Activated CD8-positive, alpha-beta memory T cell treated with anti-CD3 and anti-CD28 coated beads, Interleukin-2, amount 50 U/mL, for 1 hour (primary cell): Measurements from ENCODE around the gene NDUFS6.
"Not testable (repeated sequence)": the region's sequence is repeated elsewhere in the genome, so short reads cannot be mapped to it uniquely, and the experiment has no call there.

Source experiments
- DNase-seq: peaks from one replicate; pipeline ENCODE4 v3.0.0-alpha.2; 2020; ENCODE audit errors: extremely low read depth

Gene NDUFS6

DNA sequence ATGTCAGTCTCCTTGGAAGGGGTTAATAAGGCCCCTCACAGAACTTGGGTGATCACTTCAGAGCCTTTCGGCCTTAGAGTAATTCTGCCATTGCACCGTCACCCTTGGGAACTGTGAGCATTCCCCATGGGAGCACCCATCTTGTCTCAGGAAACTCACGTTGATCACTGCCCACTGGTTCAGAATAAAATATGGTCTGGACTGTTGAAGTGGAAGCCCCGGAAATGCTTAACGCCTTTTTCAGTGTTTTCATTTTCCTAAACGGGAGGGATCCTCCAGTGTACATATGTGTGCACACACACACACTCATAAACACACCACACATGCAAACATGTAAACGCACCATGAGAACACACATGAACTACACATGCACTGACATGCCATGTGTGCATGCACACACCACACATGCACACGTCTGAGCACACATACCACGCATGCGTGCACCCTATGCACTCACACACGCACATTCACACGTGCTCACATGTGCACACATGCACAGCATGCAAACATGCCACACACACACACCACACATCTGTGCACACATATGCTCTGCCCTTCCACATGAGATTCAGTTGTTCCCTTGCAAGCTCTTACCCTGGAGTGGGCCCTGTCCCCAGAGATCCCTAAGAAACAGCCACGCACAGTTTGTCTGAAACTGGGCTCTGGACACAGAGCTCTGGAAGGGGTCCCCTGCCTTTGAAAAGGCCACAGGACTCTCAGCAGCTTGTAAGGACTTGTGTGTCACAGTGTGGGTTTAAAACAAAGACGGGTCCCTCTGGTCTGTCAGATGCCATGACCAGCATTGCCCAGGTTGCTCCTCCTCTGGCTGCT, 18.6 kb upstream of the NDUFS6 start:
- DNase-seq = no peak

DNA sequence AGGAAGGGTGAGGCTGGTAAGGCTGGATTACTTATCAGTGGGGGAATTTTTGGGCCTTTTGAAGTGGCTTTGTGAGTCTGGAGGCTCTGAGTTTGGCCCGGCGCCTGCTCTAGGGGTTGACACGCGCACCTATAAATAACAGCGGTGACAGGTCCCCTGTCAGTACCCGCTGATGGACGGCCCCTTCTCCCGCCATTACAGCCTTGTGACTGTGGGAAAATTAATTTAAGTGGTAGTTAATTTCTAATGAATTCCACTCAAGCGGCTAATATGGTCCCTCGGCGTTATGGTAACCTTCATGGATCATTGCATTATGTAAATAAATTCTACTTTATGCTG, 18.0 kb upstream of the NDUFS6 start:
- no peak for DNase-seq

DNA sequence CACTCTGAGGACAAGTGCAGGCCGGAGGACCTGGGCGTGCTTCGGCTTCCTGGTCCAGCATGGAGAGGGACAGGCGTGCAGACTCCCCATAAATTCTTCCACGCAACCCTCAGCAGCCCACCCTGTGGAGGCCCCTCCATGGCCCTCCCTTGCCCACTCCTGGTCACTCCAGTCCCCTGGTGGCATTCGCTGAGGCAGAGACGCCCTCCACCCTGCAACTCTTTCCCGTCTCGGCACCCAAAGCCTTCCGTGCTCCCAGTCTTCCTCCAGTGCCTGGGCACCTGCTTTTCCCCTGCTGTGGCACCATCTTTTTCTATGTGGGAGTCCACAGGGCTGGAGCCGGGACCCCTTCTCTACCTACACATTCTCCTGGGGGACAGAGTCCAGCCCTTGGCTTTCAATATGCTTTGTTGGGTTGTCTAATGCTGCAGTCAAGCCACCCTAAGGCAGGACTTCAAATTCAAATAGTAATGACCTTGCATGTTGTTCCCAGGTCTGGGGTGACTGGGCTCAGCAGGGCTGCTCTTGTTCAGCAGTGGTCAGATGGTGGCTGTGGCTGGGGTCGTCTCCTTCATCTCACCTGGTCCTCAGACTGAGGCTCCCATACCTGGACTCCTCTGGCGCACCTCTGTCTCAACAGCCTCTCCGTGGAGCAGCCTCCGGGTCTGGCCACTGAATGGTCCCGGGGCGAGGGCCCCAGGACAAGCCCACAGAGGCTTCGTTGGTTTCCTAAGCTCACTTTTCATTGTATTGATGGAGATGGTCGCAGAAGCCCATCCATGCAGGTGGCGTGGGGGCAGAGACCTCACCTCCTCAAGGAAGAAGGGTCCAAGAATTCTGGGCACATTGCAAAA, 16.8 kb upstream of the NDUFS6 start:
- no peak for DNase-seq

DNA sequence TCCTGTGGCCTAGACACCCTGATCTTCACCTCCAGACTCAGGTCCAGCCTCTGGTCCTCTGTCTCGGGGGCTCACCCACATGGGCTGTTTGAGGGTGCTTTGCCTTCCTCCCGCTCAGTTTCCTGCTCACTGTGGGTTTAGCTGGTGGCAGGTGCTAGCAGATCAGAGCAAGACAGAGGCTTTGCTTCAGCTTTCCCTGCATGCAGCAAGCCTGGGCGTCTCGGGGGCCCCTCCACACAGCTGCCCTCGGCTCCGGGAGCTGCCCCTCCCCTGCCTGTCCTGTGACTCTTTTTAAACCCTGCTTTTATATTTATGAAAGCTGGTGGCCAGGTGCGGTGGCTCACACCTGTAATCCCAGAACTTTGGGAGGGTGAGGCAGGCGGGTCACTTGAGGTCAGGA, 16.1 kb upstream of the NDUFS6 start:
- no peak for DNase-seq

DNA sequence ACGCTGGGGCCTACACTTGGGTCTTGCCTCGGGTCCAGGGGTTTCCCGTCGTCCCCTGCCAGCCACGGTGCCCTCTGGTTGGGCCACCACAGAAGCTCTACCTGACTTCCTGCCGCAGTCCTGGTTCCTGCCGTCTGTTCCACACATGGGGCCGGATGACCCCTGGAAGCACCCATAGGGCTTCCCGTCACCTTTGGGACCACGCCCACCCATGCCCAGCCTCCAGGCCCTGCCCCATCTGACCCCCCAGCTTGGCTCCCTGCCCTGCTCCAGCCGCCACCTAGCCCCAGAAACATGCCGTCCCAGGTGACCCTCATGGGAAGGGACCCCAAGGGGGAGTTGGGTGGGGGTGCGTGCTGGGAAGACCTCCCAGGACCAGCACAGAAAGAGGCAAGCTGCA, 15.2 kb upstream of the NDUFS6 start:
- DNase-seq = no peak

DNA sequence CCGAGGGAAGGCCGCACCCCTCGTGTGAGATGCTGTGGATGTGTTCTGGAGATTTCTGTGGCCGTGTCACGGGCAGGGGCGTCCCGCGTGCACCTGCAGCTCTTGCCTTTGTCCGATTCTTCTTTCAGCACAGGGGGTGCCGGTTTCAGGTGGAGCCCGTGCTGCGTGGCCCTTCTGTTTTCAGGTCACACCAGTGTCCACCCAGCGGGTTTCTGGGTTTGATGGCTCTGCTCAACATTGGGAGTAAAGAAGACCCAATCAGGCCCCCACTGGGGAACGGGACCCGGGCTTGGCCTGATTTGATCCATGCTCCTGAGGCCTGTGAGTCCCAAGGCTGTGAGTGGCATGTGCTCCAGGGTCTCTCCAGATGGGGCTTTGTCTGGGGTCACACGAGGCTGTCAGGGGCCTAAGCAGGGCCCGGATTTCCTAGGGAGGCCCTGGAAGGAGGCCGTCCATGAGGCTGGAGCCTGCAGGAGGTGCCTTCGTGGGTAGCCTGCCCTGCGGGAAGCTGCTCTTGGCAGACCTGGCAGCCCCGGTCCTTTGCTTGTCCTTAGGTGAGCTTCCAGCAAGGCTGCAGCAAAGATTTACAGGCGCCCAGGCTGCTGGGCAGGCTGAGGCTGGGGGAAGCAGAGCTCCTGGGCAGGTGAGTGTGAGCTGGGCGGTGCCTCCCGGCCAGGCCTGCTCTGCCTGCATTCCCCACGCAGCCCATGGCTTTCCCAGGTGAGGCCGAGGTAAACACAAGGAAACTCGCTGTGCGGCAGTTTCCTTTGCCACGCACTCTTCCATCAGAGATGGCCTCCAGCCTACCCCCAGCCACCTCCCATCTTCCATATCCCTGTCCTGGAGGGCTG, 14.4 kb upstream of the NDUFS6 start:
- no peak for DNase-seq

DNA sequence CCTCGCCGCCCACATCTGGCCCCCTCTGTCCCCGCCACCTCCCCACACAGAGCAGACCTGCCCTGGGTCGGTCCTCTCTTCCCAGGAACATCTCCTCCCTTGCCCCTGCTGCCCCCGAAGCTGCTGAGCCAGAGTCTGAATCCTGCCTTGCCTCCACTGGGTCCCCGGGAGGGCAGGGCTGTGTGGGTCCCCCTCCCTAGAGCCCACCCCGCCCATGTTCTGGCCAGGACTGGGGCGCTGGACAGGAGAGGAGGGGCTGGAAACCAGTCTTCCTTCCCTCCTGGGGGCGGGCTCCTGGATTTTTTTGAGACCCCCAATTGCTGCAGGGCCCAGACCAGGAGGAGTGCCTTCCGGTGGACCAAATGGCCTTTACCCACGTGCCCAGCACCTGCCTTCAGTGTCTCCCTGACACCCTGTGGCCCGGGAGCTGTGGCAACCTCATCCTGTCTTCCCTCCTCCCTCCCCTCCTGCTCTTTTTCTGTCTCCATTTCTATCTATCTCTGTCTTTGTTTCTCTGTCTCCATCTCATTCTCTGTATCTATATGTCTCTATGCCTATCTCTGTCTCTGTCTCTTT, 13.6 kb upstream of the NDUFS6 start:
- DNase-seq = no peak

DNA sequence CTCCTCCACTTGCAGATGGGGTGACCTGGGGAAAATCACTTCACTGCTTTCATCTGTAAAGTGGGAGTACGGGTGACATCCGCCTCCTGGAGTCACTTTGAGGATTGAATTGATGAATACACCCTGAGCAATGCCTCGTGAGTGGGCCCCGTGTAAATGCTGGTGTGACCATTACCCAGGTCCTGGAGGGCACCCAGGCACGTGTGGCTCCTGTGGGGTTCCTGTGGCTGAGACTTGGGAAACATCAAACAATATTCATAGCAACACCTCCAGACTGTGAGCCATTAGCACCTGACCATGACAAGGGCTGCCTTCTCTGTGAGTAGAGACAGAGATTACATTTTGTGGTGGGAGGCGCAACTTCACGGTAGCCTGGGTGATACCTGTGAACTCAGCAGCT, 13.0 kb upstream of the NDUFS6 start:
- DNase-seq = no peak

DNA sequence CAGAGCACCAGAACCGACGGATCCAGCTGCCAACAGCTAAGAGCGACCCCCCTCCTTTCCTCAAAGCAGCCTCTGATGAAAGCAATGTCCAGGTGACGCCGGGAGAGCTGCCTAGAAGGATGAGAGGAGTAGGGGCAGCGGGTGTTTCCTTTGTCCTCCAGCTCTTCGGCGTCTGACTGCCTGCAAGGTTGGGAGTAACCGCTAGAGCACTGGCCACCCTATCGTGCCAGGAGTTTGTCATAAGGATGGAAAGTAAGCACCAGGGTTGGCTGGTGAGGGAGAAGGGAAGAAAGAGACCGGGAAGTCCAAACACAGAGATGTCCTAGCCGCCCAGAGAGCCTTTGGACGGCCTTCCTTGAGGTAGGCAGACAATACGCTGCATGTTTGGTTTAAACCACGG, 12.4 kb upstream of the NDUFS6 start:
- no peak for DNase-seq

DNA sequence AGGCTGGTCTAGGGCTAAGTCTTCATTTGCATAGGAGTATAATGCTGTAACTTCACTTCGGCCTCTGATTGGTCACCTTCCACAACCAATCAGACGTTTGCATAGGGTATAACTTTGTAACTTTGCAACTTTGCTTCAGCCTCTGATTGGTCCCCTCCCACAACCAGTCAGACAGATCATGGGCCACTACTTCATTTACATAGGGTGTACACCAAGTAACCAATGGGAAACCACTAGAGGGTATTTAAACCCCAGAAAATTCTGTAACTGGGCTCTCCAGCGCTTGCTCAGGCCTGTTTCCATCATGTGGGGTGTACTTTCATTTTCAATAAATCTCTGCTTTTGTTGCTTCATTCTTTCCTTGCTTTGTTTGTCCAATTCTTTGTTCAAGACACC, 11.8 kb upstream of the NDUFS6 start:
- DNase-seq = not testable (repeated sequence)

DNA sequence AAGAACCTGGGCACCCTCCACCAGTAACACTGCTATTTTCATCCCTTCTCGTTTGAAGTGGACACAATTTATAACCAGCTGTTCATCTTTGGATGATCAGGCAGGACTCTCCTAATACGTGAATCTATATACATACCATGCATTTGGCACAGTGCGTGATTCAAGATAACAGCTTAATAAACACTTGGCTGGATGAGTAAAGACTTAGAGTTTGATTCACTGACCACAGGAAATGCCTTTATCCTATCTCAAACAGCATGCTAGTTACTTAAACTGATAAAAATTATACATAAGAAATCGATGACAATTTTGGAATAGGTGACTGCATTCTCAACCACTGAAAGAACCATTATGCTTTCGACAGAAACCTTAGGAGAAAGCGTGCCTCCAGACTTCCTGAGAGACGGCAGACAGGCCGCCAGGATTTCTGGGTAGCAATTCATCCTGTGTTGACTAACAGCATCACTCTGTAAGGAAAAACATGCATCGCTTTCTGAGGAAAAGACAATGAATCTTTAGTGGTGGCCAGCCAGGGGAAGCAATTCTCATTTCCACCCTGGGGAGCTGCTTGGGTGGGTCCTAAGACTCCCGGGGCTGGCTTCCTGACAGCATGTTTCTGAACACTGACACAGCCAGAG, 11.3 kb upstream of the NDUFS6 start:
- DNase-seq = no peak

DNA sequence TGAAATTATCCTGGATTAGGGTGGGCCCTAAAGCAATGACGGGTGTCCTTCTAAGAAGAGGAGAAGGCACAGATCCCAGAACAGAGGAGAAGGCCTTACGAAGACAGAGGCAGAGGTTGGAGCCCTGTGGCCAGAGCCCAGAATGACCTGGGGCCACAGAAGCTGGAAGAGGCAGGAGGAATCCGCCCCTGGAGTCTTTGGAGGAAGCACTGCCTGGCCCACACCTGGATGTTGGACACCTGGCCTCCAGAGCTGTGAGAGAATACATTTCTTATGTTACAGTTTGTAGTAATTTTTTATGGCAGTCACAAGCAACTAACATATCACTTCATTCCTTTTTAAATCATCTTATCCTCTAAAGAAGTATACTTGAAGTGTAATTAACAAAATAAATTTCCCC, 10.0 kb upstream of the NDUFS6 start:
- DNase-seq = no peak

DNA sequence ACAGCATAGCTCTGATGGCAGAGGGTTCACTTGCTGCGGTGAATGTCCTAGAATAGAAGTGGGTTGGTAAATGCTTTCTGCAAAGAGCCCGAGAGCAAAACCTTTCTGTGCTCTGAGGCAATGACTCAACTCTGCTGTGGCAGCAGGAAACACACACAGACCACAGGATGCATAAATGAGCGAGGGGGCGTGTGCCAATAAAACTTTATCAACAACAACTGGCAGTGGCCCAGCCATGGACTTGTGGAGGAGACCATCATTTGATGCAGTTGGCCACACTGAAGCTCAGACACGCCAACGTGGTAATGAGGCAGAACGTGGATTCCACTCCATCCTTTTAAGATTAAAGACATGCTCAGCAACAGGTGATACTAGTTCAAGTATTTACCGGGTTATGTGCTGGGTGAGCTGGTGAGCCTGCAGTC, 8.4 kb upstream of the NDUFS6 start:
- peak; percentile 56 for DNase-seq

DNA sequence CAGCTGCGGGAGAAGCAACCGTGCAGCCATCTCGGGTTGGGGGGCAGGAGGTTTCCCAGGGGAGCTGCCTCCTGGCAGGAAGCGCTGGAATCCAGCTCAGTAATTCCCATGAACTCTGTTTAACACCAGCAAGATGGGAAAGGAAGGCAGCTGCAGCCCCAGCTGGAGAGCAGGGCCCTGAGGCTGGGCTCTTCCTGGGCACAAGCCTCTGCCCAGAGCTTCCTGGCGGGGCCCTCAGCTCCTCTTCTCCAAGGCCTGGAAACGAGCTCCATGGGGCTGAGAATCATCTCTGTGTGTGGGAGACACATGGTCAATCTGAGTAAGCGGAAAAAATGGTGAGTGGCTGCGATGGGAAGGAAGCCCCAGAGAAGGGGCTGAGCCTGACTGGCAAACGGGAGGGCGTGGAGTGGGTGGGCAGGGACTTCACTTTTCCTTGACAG, 7.9 kb upstream of the NDUFS6 start:
- no peak for DNase-seq

DNA sequence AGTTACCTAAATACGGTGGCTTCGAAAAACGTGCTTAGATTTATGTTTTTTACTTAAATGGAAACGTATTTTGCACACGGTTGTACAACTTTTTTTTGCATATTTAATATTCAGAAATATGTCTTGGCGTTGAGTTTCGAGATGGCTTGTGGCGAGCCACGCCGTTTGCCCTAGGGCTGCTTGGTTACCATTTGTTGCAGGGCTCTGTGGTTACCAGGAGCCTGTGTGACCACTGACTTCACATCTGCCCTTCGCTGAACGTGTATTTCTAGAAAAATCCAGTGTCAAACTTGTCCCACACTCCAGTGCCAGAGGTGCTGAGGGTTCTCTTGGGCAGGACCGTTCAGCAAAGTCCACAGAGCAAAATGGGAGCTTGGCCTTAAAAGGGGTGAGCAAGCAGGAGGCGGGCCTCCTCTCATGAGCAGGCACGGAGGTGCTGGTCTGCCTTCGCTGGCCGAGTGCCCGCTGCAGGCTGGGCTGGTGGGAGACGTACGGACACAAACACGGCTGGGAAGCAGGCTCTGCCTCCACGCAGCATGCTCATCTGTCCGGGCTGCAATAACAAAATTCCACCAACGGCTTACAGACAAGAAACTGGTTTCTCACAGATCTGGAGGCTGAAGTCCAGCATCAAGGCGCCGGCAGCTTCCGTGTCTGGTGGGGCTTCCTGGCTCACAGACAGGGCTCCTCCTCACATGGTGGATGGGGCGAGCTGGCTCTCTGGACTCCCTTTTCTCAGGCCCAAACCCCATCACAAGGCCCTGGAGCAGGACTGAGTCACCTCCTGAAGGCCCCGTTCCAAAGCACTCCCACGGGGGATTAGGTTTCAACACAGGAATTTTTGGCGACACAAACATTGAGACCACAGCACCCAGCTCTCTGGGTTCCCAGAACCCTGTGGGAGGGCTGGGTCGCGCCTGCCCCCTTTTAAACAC, 7.0 kb upstream of the NDUFS6 start:
- DNase-seq = no peak

DNA sequence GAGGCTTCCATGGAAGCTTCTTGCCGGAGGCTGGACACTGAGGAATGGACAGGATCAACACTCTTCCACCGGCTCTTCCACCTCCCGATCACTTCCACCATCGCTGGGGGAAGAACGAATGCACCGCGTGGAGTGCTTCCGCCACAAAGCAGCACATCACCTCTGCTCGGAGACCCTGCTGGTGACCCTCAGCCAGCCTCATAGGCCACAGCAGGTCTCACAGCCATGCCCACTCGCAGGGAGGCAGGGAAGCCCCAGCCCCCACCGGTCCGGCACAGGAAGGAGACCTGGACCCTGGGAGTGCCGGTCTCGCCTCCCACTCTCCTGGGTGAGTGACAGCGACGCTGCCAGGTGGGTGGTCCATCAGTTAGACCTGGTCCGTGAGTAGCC, 6.3 kb upstream of the NDUFS6 start:
- DNase-seq = no peak

DNA sequence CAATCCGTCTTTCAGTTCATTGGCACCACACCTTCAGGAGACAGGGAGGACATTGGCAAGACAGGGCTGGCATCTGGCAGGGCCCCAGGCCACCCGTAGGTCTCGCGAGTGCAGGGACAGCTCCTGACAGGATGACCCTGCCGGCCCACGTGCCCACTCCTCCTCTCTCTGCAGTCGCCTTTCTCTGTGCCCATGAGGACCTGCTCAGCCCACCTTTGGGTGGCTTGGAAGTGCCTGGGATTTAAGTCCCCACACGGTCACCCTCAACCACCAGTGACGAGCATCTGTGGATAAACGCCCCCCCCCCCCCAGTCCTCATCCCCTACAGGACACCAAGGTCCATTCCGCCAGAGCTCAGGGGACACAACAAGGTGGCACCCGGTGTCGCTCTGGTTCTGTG, 5.7 kb upstream of the NDUFS6 start:
- no peak for DNase-seq

DNA sequence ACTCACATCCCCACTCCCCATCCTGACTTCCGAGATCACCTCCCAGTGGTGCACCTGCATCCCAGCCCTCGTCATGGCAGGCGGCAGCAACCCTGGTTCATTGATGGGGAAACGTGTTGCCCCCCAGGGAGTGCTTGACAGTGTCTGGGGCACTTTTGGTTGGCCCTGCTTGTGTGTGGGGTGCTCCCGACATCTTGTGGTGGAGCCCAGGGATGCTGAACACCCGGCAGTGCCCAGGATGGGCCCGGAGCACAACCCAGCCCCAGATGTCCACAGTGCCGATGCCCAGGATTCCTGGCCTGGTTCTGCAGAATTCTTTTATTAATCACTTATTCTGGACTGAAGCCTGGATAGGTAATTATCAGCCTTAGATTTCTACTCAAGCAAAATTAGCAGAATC, 5.3 kb upstream of the NDUFS6 start:
- no peak for DNase-seq

DNA sequence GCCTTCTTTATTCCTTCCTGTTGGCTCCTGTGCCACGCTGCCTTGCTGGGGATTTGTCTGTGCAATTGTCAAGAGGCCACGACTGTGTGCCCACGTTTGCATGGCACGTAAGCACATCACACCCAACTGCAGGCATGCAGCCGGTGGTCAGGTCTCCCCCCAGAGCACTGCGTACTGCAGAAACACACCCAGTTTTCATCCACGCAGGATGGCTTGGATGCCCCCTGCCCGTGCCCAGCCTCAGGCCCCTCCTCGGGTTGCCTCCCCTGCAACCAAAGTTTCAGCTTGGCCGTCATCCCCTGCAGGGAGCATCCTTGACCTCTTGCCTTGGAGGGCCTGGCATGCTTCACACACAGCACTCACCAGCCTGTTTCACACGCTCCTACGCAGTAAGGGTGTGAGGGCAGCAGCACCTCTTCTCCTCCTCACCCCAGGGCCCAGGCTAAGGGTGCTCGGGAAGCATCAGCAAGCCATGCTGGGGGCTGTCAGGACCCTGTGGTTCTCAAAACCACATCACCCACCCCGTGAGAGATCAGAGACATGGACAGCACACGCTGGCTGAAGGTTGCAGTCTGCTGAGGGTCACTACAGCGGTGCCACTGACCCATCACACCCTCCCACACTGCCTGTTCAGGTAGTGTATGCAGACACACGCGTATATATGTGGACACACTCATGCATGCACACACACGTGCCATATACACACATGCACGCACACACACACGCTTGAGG, 4.7 kb upstream of the NDUFS6 start:
- no peak for DNase-seq
